HT-29 (cell line): ENCODE measurements around the gene NSRP1. TPM values are rescaled to one million over a fixed set of nuclear protein-coding genes. Genes with fewer than 3 reads are reported as not detected.
"Not testable (repeated sequence)": the region's sequence is repeated elsewhere in the genome, so short reads cannot be mapped to it uniquely, and the experiment has no call there.

ENCODE experiments used
- DNase-seq: peaks from one replicate; pipeline ENCODE4 v3.0.0-alpha.2; 2015; ENCODE audit warnings: low spot score
- total RNA-seq: library from RNA; depleted of rRNA; stranded (reverse); fragments of >200 nt; shearing (Covaris generic); gene quantifications from 2 replicates; pipeline ENCODE4 v1.2.3, GENCODE V29; 2014

The NSRP1 gene
- total RNA-seq, 1 experiment from 2014 or later, result 18.5 TPM

GRCh38 chr17:30176855-30177254, 60.2 kb downstream of the NSRP1 start:
- no peak for DNase-seq

DNA sequence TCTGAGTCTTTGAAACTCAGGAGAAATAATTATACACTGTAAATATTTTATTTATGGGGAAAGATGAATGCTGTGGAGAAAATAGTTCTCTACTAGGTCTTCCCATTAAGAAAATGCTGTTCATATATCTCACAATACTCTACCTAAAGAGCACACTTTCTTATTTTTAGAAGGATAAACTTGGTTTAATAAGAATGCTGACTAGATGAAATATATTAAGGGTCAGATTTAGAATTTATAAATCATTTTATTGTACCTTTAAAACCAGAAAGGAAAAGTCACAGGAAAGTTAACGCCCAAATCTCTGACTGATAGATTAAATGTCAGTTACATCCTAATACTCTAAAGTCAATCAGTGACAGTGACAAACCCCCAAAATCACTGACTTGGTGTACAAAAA, 70.1 kb downstream of the NSRP1 start:
- no peak for DNase-seq

DNA sequence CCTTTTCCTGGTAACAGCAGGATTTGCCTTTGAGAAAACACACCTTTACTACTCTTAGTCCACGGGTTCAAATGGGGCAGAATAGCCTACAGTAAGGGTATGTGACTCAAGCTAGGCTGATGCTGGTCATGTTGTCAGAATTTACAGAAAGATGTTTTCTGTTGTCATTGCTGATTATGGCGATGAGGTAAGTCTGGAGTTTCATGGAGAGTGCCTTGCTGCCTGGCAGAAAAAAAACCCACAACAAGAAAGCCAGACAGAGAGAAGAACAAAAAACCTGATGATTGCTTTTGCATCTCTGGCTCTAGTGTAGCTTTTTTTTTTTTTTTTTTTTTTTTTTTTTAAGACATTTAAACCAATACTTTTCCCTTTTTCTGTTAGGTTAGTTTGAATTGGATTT, 71.0 kb downstream of the NSRP1 start:
- no peak for DNase-seq

GRCh38 chr17:30188211-30188939, 71.8 kb downstream of the NSRP1 start:
- DNase-seq, result no peak

- DNase-seq, result no peak
Observed at GRCh38 chr17:30191072-30191471, 74.5 kb downstream of the NSRP1 start.

DNA sequence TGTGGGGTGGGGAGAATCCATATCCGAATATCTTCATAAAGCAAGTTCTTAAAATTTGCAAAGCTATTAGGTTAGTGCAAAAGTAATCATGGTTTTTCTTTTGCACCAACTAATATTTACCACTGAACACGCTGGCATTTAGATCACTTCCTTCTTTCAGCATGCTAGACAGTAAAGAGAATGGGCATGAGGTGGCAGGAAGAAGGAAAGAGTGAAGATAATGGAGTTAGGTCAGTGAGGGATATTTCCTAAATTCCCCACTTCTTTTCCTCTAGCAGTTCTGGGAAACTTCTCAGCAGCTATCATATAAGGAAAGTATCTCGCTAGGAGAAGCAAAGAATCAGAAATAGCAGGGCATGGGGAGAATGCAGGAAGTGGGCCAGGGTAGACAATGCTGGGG, 79.9 kb downstream of the NSRP1 start:
- no peak for DNase-seq

GRCh38 chr17:30197416-30197815, 80.8 kb downstream of the NSRP1 start:
- DNase-seq, result peak; percentile 4

GRCh38 chr17:30199600-30199999, 83.0 kb downstream of the NSRP1 start:
- no peak for DNase-seq

DNA sequence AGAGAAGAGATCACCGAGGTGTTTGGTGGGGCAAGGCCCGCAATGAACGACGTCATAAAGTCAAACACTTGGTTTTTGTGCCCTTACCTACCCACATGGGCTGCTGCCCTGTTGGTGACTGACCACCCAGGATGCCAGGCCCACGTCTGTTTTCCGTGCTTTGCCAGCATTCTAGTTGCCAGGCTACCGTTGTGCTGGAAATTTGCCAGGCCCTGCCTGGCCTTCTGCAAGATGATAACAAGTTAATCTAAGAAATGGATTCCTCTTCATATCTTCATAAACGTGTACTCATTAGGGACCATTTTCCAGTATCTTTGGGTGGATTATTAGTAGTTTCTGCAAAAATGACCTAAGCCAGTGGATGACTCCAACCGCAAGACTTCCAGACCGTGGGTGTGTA, 83.5 kb downstream of the NSRP1 start:
- no peak for DNase-seq

DNA sequence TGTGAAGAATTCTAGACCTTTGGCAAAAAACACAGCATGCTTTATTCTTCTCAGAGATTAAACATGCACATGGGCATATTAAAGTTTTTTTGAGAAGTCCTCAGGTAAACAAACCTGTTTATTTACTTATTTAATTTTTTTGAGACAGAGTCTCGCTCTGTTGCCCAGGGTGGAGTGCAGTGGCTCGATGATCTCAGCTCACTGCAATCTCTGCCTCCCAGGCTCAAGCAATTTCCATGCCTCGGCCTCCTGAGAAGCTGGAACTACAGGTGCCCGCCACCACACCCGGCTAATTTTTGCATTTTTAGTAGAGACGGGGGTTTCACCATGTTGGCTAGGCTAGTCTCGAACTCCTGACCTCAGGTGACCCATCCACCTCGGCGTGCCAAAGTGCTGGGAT, 84.0 kb downstream of the NSRP1 start:
- DNase-seq, result not testable (repeated sequence)

GRCh38 chr17:30203471-30203981, 86.9 kb downstream of the NSRP1 start:
- DNase-seq, result no peak

DNA sequence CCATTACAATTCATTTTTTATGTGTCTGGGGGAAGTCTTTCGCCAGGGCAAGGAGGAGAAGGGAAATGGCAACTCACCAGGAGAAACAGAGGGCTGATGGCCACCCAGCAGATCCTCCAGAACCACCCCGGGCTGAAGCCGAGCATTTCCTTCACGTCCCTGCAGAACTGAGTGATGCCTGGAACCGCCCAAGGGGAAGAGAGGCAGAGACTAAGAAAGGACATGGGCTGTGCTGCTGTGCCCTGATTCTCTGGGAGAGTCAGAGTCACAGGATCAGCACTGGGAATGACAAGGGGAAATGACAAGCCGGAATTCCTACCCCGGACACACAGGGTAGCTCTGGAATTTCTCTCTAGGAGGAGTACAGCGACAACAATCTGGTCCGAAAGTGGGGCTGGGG, 91.0 kb downstream of the NSRP1 start:
- DNase-seq, result no peak

DNA sequence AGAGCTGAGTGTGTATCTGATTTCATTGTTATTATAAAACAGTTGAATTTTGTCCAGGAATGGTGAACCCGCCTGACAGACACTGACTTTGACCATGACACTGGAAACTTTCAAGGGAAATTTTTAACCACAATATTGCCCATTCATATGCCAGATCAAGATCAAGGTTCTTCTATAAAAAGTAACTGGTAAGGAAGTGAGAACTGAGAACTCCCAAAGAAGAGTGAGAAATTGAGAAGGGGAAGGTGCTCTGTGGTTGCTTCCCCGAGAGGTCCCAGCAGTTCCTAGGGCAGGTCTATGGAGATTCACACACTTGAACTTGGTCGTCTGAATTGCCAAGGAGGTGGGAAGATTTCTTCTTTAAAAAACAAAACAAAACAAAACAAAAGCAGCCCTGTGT, 91.6 kb downstream of the NSRP1 start:
- no peak for DNase-seq

GRCh38 chr17:30209930-30210329, 93.3 kb downstream of the NSRP1 start:
- DNase-seq, result no peak

- DNase-seq, result no peak
Observed at GRCh38 chr17:30210366-30210765, 93.8 kb downstream of the NSRP1 start.

- no peak for DNase-seq
Observed at GRCh38 chr17:30210901-30211300, 94.3 kb downstream of the NSRP1 start.

GRCh38 chr17:30211371-30211770, 94.8 kb downstream of the NSRP1 start:
- DNase-seq, result no peak

GRCh38 chr17:30212750-30213149, 96.1 kb downstream of the NSRP1 start:
- no peak for DNase-seq

- DNase-seq, result no peak
Observed at GRCh38 chr17:30217054-30217453, 100.4 kb downstream of the NSRP1 start.

- DNase-seq, result no peak
Observed at GRCh38 chr17:30217746-30218245, 101.2 kb downstream of the NSRP1 start.

DNA sequence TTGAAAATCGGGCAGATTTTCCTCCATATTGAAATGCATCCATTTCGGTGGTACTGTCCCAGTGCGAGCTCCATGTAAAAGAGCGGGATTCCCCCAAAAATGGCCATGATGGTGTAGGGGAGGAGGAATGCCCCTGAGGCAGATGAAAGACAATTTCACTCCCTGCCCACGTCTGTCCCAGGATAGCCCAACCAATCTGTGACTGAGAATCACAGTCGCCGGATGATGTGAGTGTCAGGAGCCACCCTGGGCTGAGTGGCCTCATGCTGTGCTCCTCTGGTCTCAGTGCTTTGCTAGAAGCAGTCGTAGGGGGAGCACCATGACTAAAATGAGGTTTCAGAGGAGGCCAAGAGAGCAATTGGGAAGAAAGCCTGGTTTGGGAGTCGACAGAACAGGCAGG, 102.2 kb downstream of the NSRP1 start:
- no peak for DNase-seq

DNA sequence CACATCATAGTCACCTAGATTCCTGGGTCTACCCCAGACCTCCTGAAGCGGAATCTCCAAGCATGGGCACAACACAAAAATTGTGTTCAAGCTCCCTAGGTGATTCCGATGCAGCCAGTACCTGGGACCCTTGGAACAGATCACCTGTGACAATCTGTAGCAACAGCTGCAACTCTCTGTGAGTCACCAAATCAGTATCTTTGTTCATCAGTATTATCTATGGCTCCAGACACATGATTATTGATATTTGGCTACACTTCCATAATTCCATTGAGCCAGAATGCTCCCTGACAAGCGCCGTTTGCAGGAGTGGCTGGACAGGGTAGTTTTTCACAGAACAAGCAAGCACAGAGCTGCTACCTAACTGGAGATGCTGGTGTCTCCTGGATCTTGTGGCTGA, 102.7 kb downstream of the NSRP1 start:
- no peak for DNase-seq

GRCh38 chr17:30219833-30220232, 103.2 kb downstream of the NSRP1 start:
- DNase-seq, result no peak

GRCh38 chr17:30220414-30220813, 103.8 kb downstream of the NSRP1 start:
- no peak for DNase-seq
